Pancreas (tissue), 10 donors: ENCODE data around the gene SPIRE1. TPM values are rescaled to one million over a fixed set of nuclear protein-coding genes. Genes with fewer than 3 reads are reported as not detected.
"Not testable (repeated sequence)": the region's sequence is repeated elsewhere in the genome, so short reads cannot be mapped to it uniquely, and the experiment has no call there.

Experiments
- ATAC-seq, 4 donors: fragments of 200-7000 bp; cut with Tn5 transposase; one replicate each; pipeline versions ENCODE4 v1.8.0 to v1.9.1; 2020; ENCODE audit warnings: mild to moderate bottlenecking in 4 of 4, moderate library complexity in 4 of 4
- DNase-seq, 6 donors: peaks; one replicate each; pipeline ENCODE4 v3.0.0-alpha.2; 2020
- FAIRE-seq: peaks from 2 replicates; lab custom pipeline; 2012; peaks lifted over from hg19 to GRCh38; lab: Jason Lieb, UNC
- H3K27ac ChIP-seq, 4 donors: fragments of 200-600 bp; sonication (generic); 1 replicate in 3 of 4; 2 replicates in 1 of 4; pipeline versions ENCODE4 v1.5.0 to v1.8.0; 2020
- H3K27me3 ChIP-seq, 4 donors: fragments of 200-600 bp; one replicate each; pipeline ENCODE4 v1.8.0; 2021
- H3K36me3 ChIP-seq, 3 donors: fragments of 200-600 bp; sonication (generic) in 1 of 3; one replicate each; pipeline versions ENCODE4 v1.5.0 to v1.8.0; 2020 to 2021
- H3K4me1 ChIP-seq, 3 donors: fragments of 200-600 bp; one replicate each; pipeline ENCODE4 v1.8.0; 2021
- H3K4me3 ChIP-seq, 4 donors: fragments of 200-600 bp; sonication (generic) in 2 of 4; one replicate each; pipeline versions ENCODE4 v1.5.0 to v1.8.0; 2020 to 2021
- H3K9me3 ChIP-seq, 4 donors: fragments of 200-600 bp; one replicate each; pipeline ENCODE4 v1.8.0; 2021
- CTCF ChIP-seq, 4 donors: fragments of 200-600 bp; sonication (generic) in 3 of 4; IDR thresholded peaks; one replicate each; pipeline versions ENCODE4 v1.5.0 to v1.8.0; 2021; ENCODE audit warnings: antibody characterized with exemption in 4 of 4
- WGBS, 2 donors: extraction: QIAGEN DNeasy Blood & Tissue Kit; methylation state at CpG; one replicate each; pipeline ENCODE4 v1.1.7; 2013; 5-methylcytosine and 5-hydroxymethylcytosine counted together
- intact Hi-C, 3 donors: fragments of 100-400 bp; cut with DNase I; formaldehyde crosslinking; loops; one replicate each; pipeline versions ENCODE4 v1.11.1 to v1.14.2; 2022
- polyA plus RNA-seq, 2 donors: library from polyadenylated mRNA; stranded (reverse); fragments of 200-250 nt; gene quantifications; one replicate each; pipeline ENCODE4 v1.2.3, GENCODE V29; 2013
- total RNA-seq, 6 donors: library from RNA; stranded (reverse); fragmentation: NEBNext Ultra II Directional in 4 of 6; extraction: Animal tissue kit (Norgen Biotek cat#: 25700) in 4 of 6; gene quantifications; one replicate each; pipeline versions ENCODE4 v1.2.1 to v1.2.4, GENCODE V29; 2021 to 2023
- donor health status: healthy with polysubstance abuse.
- donor health status: DM: no; HTN: no; CAD: no; lungs with moderate emphysema.
- donor health status: DM: no; HTN: no; CAD: no.
- donor health status: control.
- donor health status: control.
- donor health status: Bipolar disorder and iron deficiency.
- donor health status: DM: yes; HTN: yes; CAD: no.
- donor health status: DM: no; HTN: no; CAD: no.
- donor health status: DM: no; HTN: no; CAD: no.
- donor health status: DM: yes; HTN: yes; CAD: no.

The SPIRE1 gene
- total and polyA plus RNA-seq, 8 donors: 2.9 to 17.6 (median 10.0) TPM

- no peak for DNase-seq
- no peak for TF ChIP-seq CTCF (IDR thresholded peaks at IDR 0.05)
- no peaks in the 10 kb centered on the region for H3K9me3 ChIP-seq
- no peak for FAIRE-seq
- no peaks in the 10 kb centered on the region for H3K4me1 ChIP-seq
- no peaks in the 10 kb centered on the region for H3K27me3 ChIP-seq
- H3K27ac ChIP-seq: no peak overlapping the region
- H3K36me3 ChIP-seq: no peaks in the 10 kb centered on the region
- ATAC-seq: no peak
- intact Hi-C loops: no loop called here
- WGBS, 2 donors: 88 to 95% methylated on average over 3 of the region's 3 CpGs
- no peak overlapping the region for H3K4me3 ChIP-seq
Observed at GRCh38 chr18:12637393-12637792, 20.5 kb downstream of the SPIRE1 start.

GRCh38 chr18:12631831-12632477, 26.0 kb downstream of the SPIRE1 start:
- Histone ChIP-seq H3K27me3 (no peaks in the 10 kb centered on the region), H3K4me1 (no peaks in the 10 kb centered on the region), H3K36me3 (no peaks in the 10 kb centered on the region), H3K9me3 (no peaks in the 10 kb centered on the region), H3K27ac (no peak overlapping the region), H3K4me3 (no peak overlapping the region)
- WGBS, 2 donors: 77 to 78% methylated on average over 6 of the region's 6 CpGs
- DNase-seq: no peak
- FAIRE-seq: no peak
- ATAC-seq: no peak
- no peak for TF ChIP-seq CTCF (IDR thresholded peaks at IDR 0.05)
- intact Hi-C loops: no loop called here

GRCh38 chr18:12630136-12630535, 27.8 kb downstream of the SPIRE1 start:
- H3K4me1 ChIP-seq: no peaks in the 10 kb centered on the region
- H3K27ac ChIP-seq: no peak overlapping the region
- no peak for FAIRE-seq
- WGBS, 2 donors: 93 to 94% methylated on average over 7 of the region's 7 CpGs
- intact Hi-C loops: no loop called here
- ATAC-seq: no peak
- no peak for DNase-seq
- H3K36me3 ChIP-seq: no peaks in the 10 kb centered on the region
- no peaks in the 10 kb centered on the region for H3K27me3 ChIP-seq
- TF ChIP-seq CTCF (IDR thresholded peaks at IDR 0.05): no peak
- H3K9me3 ChIP-seq: no peaks in the 10 kb centered on the region
- no peak overlapping the region for H3K4me3 ChIP-seq

GRCh38 chr18:12628706-12629702, 28.9 kb downstream of the SPIRE1 start:
- WGBS, 2 donors: 59 to 67% methylated on average over 4 of the region's 4 CpGs

GRCh38 chr18:12627199-12627598, 30.7 kb downstream of the SPIRE1 start:
- H3K36me3 ChIP-seq, H3K4me1 ChIP-seq, H3K27ac ChIP-seq, intact Hi-C loops, FAIRE-seq, DNase-seq, H3K27me3 ChIP-seq, H3K4me3 ChIP-seq, ATAC-seq, H3K9me3 ChIP-seq: not testable (repeated sequence)
- WGBS, 2 donors: 82 to 97% methylated on average over 3 of the region's 3 CpGs

More at GRCh38 chr18:12628706-12629702, 28.9 kb downstream of the SPIRE1 start:
- ATAC-seq (peak; percentile 50 to 76 (median 57)), FAIRE-seq (no peak), DNase-seq (no peak)
- no peaks in the 10 kb centered on the region for H3K27me3 ChIP-seq
- H3K4me3 ChIP-seq: no peak overlapping the region
- H3K27ac ChIP-seq: no peak overlapping the region
- no peaks in the 10 kb centered on the region for H3K36me3 ChIP-seq
- TF ChIP-seq CTCF (IDR thresholded peaks at IDR 0.05): no peak
- H3K9me3 ChIP-seq: no peaks in the 10 kb centered on the region
- no peaks in the 10 kb centered on the region for H3K4me1 ChIP-seq
- intact Hi-C loops: no loop called here
